Measurements from ENCODE around the gene HDAC8. TPM values are rescaled to one million over a fixed set of nuclear protein-coding genes. Genes with fewer than 3 reads are reported as not detected.

Gene HDAC8
- total RNA-seq, 1 donor from 2014 or later, result 42.1 TPM

GRCh38 chrX:72296991-72297390, 275.7 kb downstream of the HDAC8 start:
- no peak for DNase-seq (ENCODE audit: low spot score)

GRCh38 chrX:72295745-72296144, 276.9 kb downstream of the HDAC8 start:
- DNase-seq (ENCODE audit: low spot score), result no peak

- DNase-seq (ENCODE audit: low spot score), result no peak
Measured at GRCh38 chrX:72294497-72294896, 278.1 kb downstream of the HDAC8 start.

GRCh38 chrX:72282302-72282701, 290.3 kb downstream of the HDAC8 start:
- no peak for DNase-seq (ENCODE audit: low spot score)

- no peak for DNase-seq (ENCODE audit: low spot score)
Measured at GRCh38 chrX:72280321-72280845, 292.3 kb downstream of the HDAC8 start.

Other genes with a start within 250 kb of the HDAC8 start
- gene PHKA1, start 141.5 kb upstream of the HDAC8 start, total RNA-seq, result 9.4 TPM
- gene DMRTC1B, start 204.0 kb upstream of the HDAC8 start, total RNA-seq, result 1.1 TPM
- not detected for gene FAM236B, start 209.8 kb upstream of the HDAC8 start, total RNA-seq
- not detected for gene FAM236D, start 235.4 kb upstream of the HDAC8 start, total RNA-seq

Measured in ureter (tissue), 1 donor.